OCI-LY1 (cell line): ENCODE measurements around the gene MEGF6.

Experiments used
- H2AFZ ChIP-seq: fragments of 200-600 bp; sonication (generic), shearing (Covaris generic); 2 replicates; pipeline ENCODE4 v1.6.0; 2014; ENCODE audit warnings: antibody characterized with exemption, mild to moderate bottlenecking, low read length
- H3F3A ChIP-seq: fragments of 200-600 bp; sonication (generic), shearing (Covaris generic); 2 replicates; pipeline ENCODE4 v1.6.0; 2014; ENCODE audit warnings: mild to moderate bottlenecking, antibody characterized with exemption, low read length, moderate library complexity; ENCODE audit not compliant: insufficient read depth
- H3K27ac ChIP-seq: fragments of 200-600 bp; sonication (generic); 2 replicates; pipeline ENCODE4 v1.5.1; 2014; ENCODE audit warnings: low read length, mixed run types, mild to moderate bottlenecking, low read depth; ENCODE audit not compliant: poor library complexity, severe bottlenecking
- H3K27me3 ChIP-seq: fragments of 200-600 bp; sonication (generic); 2 replicates; pipeline ENCODE4 v1.6.0; 2014; ENCODE audit warnings: antibody characterized with exemption, mild to moderate bottlenecking, low read length, moderate library complexity; ENCODE audit not compliant: insufficient read depth
- H3K36me3 ChIP-seq: fragments of 200-600 bp; sonication (generic); 2 replicates; pipeline ENCODE4 v1.6.1; 2014; ENCODE audit warnings: mild to moderate bottlenecking, antibody characterized with exemption, low read length, moderate library complexity, mixed read lengths; ENCODE audit not compliant: insufficient read depth
- H3K4me1 ChIP-seq: fragments of 200-600 bp; sonication (generic); 2 replicates; pipeline ENCODE4 v1.5.1; 2014; ENCODE audit warnings: mild to moderate bottlenecking, low read length, moderate library complexity; ENCODE audit not compliant: insufficient read depth, severe bottlenecking
- H3K4me2 ChIP-seq: fragments of 200-600 bp; sonication (generic), shearing (Covaris generic); 2 replicates; pipeline ENCODE4 v1.6.1; 2014; ENCODE audit warnings: low read length
- H3K4me3 ChIP-seq: fragments of 200-600 bp; sonication (generic); 2 replicates; pipeline ENCODE4 v1.5.1; 2014; ENCODE audit warnings: low read length, low read depth, mild to moderate bottlenecking, mixed read lengths; ENCODE audit not compliant: poor library complexity, severe bottlenecking
- H3K79me2 ChIP-seq: fragments of 200-600 bp; shearing (Covaris generic); 2 replicates; pipeline ENCODE4 v1.6.1; 2016; ENCODE audit warnings: mixed run types, low read length, mixed read lengths; ENCODE audit not compliant: insufficient read depth
- H3K9ac ChIP-seq: fragments of 200-600 bp; sonication (generic), shearing (Covaris generic); 2 replicates; pipeline ENCODE4 v1.6.1; 2014; ENCODE audit warnings: mild to moderate bottlenecking, low read length, mixed read lengths
- H3K9me2 ChIP-seq: fragments of 200-600 bp; sonication (generic), shearing (Covaris generic); 2 replicates; pipeline ENCODE4 v1.6.1; 2014; ENCODE audit warnings: low read depth, mild to moderate bottlenecking, low read length, mixed read lengths
- H3K9me3 ChIP-seq: fragments of 200-600 bp; shearing (Covaris generic); 2 replicates; pipeline ENCODE4 v1.6.1; 2014; ENCODE audit warnings: low read length, mixed read lengths
- H4K20me1 ChIP-seq: fragments of 200-600 bp; sonication (generic), shearing (Covaris generic); 2 replicates; pipeline ENCODE4 v1.6.0; 2016; ENCODE audit warnings: mild to moderate bottlenecking, low read length; ENCODE audit not compliant: insufficient read depth
- CTCF ChIP-seq: fragments of 200-600 bp; sonication (generic), shearing (Covaris generic); IDR thresholded peaks from 2 replicates; pipeline ENCODE4 v1.5.1; 2017; ENCODE audit warnings: mild to moderate bottlenecking, antibody characterized with exemption, low read length, moderate library complexity, mixed read lengths
- EZH2 ChIP-seq: fragments of 200-600 bp; sonication (generic), shearing (Covaris generic); IDR thresholded peaks from 2 replicates; pipeline ENCODE4 v1.8.0; 2017; ENCODE audit warnings: borderline replicate concordance, mixed run types, mild to moderate bottlenecking, antibody characterized with exemption, low read length, moderate library complexity, mixed read lengths

Gene MEGF6

DNA sequence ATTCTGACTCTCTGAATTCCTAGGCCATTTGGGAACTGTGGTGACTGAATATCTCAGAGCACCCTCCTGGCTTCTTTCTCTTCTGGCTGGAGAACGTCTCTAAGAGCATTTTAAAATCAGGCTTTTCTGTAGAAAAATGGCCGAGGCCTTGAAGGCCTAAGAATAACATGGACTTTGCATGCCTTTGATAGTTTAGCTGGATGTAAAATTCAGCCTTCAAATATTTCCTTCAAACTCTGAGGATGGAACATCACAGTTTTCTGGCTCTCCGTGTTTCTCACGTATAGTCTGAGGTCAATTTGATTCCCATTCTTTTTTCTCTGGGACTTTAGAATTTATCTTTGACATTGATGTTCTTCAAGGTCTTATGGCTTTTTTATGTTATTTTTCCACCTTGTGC, 122.9 kb downstream of the MEGF6 start:
- no peaks in the 10 kb centered on the region for H4K20me1 ChIP-seq
- no peak overlapping the region for H3K27ac ChIP-seq
- no peaks in the 10 kb centered on the region; the same call in 1 of the 2 replicates for H3K36me3 ChIP-seq
- peaks cover 15% of the 10 kb centered on the region for H3K27me3 ChIP-seq
- H3F3A ChIP-seq, result no peaks in the 10 kb centered on the region
- no peak overlapping the region for H2AFZ ChIP-seq
- H3K9me3 ChIP-seq, result peaks cover 8% of the 10 kb centered on the region
- H3K9me2 ChIP-seq, result no peaks in the 10 kb centered on the region
- no peak overlapping the region for H3K4me3 ChIP-seq
- H3K4me1 ChIP-seq, result no peaks in the 10 kb centered on the region
- no peak overlapping the region for H3K9ac ChIP-seq
- TF ChIP-seq EZH2 (no peak), CTCF (no peak)
- no peaks in the 10 kb centered on the region for H3K79me2 ChIP-seq
- no peak overlapping the region for H3K4me2 ChIP-seq

GRCh38 chr1:3485016-3485415, 126.3 kb downstream of the MEGF6 start:
- peaks cover 15% of the 10 kb centered on the region for H3K27me3 ChIP-seq
- no peaks in the 10 kb centered on the region for H4K20me1 ChIP-seq
- no peak overlapping the region for H3K4me2 ChIP-seq
- no peak overlapping the region for H3K4me3 ChIP-seq
- TF ChIP-seq CTCF, result no peak
- no peak for TF ChIP-seq EZH2
- no peaks in the 10 kb centered on the region for H3K9me2 ChIP-seq
- H3K36me3 ChIP-seq, result no peaks in the 10 kb centered on the region; the same call in 1 of the 2 replicates
- no peaks in the 10 kb centered on the region for H3K79me2 ChIP-seq
- peaks cover 8% of the 10 kb centered on the region for H3K9me3 ChIP-seq
- no peak overlapping the region for H3K27ac ChIP-seq
- H2AFZ ChIP-seq, result no peak overlapping the region
- H3K9ac ChIP-seq, result no peak overlapping the region
- no peaks in the 10 kb centered on the region for H3K4me1 ChIP-seq
- H3F3A ChIP-seq, result no peaks in the 10 kb centered on the region

GRCh38 chr1:3483801-3484444, 127.4 kb downstream of the MEGF6 start:
- H3F3A ChIP-seq, result no peaks in the 10 kb centered on the region
- no peak overlapping the region for H3K27ac ChIP-seq
- H3K9me2 ChIP-seq, result no peaks in the 10 kb centered on the region
- no peak overlapping the region for H2AFZ ChIP-seq
- H3K4me1 ChIP-seq, result no peaks in the 10 kb centered on the region
- H3K4me3 ChIP-seq, result no peak overlapping the region
- no peaks in the 10 kb centered on the region for H4K20me1 ChIP-seq
- no peak overlapping the region for H3K9ac ChIP-seq
- TF ChIP-seq EZH2 (no peak), CTCF (peak; percentile 81)
- H3K4me2 ChIP-seq, result no peak overlapping the region
- no peaks in the 10 kb centered on the region for H3K79me2 ChIP-seq
- no peaks in the 10 kb centered on the region; the same call in 1 of the 2 replicates for H3K36me3 ChIP-seq
- H3K9me3 ChIP-seq, result peaks cover 8% of the 10 kb centered on the region
- H3K27me3 ChIP-seq, result peaks cover 9% of the 10 kb centered on the region
